GM12873 (cell line): ENCODE data around the gene GALNT14.

ENCODE experiments used
- TF ChIP-seq, protein P1 (sequence below): IDR thresholded peaks from 2 replicates; pipeline ENCODE4 v1.5.1; 2012; ENCODE audit warnings: low read depth, mild to moderate bottlenecking, moderate library complexity, low read length, control low read depth; ENCODE audit not compliant: insufficient read depth; ENCODE audit errors: missing control alignments

Gene GALNT14

DNA sequence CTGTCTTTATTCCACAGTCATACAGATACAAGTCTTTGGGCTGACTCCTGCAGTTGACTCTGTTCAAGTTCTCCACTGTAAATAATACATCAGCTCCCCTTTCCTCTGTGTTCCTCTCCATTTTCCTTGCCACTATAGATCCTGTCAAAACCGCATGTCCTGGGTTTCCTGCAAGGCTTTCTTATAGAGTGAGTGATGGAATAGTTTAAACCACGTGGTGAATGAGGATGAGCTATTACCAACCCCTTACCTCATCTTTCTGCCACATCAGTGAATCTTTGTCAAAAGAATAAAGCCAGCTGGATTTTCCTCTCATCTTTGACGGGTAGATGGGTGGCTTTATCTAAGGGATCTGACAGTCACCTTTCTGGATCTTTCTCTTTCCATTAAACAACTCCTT is 3.9 kb upstream of the GALNT14 start:
- TF ChIP-seq, protein P1, sequence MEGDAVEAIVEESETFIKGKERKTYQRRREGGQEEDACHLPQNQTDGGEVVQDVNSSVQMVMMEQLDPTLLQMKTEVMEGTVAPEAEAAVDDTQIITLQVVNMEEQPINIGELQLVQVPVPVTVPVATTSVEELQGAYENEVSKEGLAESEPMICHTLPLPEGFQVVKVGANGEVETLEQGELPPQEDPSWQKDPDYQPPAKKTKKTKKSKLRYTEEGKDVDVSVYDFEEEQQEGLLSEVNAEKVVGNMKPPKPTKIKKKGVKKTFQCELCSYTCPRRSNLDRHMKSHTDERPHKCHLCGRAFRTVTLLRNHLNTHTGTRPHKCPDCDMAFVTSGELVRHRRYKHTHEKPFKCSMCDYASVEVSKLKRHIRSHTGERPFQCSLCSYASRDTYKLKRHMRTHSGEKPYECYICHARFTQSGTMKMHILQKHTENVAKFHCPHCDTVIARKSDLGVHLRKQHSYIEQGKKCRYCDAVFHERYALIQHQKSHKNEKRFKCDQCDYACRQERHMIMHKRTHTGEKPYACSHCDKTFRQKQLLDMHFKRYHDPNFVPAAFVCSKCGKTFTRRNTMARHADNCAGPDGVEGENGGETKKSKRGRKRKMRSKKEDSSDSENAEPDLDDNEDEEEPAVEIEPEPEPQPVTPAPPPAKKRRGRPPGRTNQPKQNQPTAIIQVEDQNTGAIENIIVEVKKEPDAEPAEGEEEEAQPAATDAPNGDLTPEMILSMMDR, result no peak

DNA sequence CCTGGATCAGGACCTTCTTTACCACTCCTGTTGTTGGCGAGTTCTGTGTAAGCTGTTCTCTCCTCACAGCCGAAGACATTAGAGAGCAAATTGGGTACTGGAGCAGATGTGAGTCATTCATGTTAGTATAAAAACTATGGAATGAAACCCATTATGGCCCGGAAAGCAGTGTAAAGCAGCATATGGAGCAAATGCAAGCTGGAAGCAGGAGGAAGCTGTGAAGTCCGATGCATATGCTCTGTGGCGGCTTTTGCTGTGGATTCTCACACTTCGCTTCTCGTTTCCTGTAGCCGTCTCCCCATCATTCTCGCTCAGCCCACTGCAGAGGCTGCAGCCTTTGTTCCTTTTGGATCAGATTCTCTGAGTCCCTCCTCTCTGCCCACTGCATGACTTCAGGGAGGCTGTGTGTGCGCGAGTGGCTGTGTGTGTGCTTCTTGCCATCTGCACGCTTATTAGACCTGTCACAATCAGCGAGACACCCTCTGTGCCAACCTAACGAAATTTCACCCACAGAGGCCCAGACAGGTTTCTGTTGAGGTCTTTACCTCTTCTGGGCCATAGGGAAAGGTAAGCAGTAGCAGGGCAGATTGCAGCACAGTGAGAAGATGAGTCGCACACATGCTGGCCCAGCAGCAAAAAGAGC is 3.3 kb upstream of the GALNT14 start:
- TF ChIP-seq, protein P1, result no peak

DNA sequence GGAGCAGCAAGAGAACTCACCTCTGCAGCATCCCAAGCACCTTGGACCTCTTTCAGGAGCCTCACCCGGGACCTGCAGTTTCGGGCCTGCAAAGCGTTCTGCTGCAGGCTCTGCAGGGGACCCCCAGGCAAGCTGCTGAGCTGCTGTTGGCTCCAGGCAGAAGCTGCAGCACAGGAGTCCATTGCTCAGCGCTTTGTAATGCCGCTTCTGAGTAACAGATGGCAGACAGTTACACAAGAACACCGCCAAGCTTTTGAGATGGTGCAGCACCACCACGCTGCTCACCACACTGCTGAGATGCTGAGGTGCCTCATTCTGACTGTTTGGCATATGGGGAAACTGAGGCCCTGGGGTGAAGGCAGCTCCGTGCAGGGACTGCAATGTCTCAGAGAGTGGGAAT is 1.9 kb upstream of the GALNT14 start:
- TF ChIP-seq, protein P1, result no peak

DNA sequence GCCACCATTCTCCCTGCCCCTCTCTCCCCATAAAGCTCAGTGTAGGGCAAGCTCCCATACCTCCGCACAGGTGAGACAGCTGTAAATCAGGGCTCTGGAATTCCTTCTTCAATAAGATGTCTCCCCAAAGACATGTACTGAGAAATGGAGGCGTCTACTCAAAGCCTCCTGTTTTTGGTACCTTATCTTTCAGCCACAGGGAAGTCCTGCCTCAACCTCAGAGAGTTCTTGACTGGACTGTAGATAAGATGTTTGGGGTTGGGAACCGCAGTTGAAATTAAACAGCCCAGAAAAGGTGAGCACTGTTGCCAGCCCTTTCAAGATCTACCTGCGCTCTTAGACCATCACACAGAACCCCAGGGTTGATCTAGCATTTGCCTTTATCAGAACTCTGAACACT is 1.4 kb upstream of the GALNT14 start:
- TF ChIP-seq, protein P1, result no peak

DNA sequence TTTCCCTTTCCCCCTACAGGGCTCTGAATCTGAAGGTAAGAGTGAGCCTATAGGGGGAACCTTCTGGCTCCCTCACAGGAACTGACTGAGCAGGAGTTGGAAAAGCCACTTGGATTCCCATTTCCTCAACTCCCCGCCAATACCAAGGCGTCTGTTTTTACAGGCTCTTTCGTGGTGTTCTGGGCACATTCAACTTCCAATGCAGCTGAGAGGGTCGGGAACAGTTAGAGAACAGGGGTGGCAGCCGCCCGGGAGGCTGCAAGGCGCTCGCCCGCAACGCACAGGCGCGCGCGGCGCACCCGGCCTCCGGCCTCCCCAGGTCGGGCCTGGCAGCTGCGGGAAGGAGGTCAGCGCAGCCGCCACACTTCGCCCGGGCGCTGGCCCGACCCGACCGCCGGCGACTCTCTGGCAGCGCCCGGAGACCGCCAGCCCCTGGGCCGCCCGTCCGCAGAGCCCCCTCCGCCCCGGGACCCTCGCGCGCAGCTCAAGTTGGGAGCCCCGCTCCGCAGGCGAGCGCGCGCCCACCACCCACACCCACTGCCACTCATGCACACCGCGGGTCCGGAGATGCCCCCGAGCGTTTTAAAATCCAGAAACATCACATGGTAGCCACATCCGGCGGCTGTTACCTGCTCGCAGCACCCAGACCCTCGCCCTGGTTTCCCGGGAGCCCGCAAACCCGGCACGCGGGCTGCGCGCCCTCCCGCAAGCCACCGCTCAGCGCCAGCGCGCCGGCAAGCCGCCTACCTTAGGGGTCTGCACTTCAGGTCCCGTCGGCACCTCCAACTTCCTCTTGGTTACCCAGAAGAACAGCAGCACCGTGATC is 816 bp downstream of the GALNT14 start:
- TF ChIP-seq, protein P1, result no peak

DNA sequence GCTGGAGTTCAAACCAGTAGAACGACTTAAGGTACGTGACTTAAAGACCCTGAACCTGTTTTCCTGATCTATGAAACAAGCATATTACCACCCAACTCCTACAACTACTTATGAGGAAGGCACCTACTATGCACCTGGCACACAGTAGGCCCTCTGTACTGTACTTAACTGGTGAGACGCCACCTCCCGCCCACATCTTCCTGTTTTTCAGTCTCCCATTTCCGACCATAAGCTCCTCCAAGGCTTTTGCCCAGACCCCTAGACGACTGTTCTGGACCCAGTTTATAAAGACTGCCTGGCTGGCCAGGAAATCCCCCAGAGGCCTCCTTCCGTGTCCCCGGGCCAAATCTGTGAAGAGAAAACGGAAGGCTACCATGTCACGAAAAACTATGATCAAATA is 1.5 kb downstream of the GALNT14 start:
- TF ChIP-seq, protein P1, result no peak

DNA sequence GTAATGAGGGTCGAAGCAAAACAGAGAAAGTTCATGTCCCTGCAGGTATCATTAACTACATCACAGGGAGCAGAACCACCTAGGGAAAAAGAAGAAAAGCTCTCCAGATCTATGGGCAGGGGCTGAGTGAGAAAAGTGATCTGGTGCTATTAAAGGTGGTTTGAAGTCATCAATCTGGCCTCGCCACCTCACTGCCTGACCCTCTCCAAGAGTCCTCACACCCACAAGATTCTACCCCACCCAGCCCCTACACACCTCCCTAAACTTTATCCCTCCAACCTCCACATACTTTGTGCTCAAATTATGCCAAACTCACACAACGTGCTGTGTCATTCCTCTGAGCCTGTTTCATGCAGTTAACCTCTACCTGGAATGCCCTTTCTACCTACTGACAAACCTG is 2.2 kb downstream of the GALNT14 start:
- TF ChIP-seq, protein P1, result no peak
